ENCODE results near the gene CNOT9.
A peak's percentile ranks its signal among the peaks of the same experiment; 100 is the strongest.

Gene CNOT9

DNA sequence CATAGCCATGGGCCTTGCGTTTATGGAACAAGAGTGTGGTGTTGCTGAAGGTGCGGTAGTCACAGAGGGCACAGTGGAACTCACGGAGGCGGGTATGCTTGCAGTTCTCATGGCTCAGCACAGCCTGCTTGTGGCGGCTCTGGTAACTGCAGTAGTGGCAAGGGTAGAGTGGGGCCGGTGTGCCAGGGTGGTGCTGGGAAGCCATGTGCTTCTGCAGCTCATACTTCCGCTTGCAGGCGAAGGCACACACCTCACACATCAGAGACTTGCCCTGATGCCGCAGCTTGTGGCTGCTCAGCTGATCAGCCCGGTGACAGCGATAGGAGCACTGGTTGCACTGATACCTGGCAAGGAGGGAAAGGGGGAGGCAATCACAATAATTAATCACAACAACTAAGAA is 76.1 kb downstream of the CNOT9 start:
- Histone ChIP-seq H3K79me2 (ENCODE audit: control insufficient read depth, insufficient read depth, low read length, unreplicated experiment) (peaks cover 3% of the 10 kb centered on the region), H2AFZ (ENCODE audit: low read length, unreplicated experiment) (no peak overlapping the region), H3K27me3 (ENCODE audit: insufficient read depth, low read length) (no peaks in the 10 kb centered on the region), H3K4me3 (ENCODE audit: low read depth, low read length) (no peak overlapping the region), H3K27ac (ENCODE audit: low read depth, low read length) (peak overlapping the region; percentile 83), H3K36me3 (ENCODE audit: insufficient read depth, low read length) (peaks cover 23% of the 10 kb centered on the region), H3K4me1 (ENCODE audit: control insufficient read depth, insufficient read depth, low read length, unreplicated experiment) (peaks cover 7% of the 10 kb centered on the region)

DNA sequence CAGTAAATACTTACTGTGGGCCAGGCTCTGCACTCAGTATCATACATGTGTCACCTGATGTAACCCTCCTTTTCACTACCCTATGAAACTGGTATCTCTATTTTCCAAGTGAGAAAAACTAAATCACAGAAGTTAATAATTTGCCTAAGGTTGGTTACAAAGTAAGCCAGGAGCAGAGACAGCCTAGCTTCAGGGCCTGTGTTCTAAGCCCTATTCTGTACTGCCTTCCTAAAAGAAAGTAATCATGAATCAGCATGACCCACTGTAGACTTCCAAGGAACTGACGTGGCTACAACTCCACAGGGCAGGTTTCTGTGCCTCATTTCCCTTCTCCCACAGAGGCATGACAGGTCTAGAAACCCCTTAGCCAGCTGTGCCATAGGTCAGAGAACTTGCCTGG is 76.5 kb downstream of the CNOT9 start:
- H3K4me3 ChIP-seq (ENCODE audit: low read depth, low read length) = no peak overlapping the region
- peaks cover 7% of the 10 kb centered on the region for H3K4me1 ChIP-seq (ENCODE audit: control insufficient read depth, insufficient read depth, low read length, unreplicated experiment)
- H3K79me2 ChIP-seq (ENCODE audit: control insufficient read depth, insufficient read depth, low read length, unreplicated experiment) = peaks cover 3% of the 10 kb centered on the region
- H3K27ac ChIP-seq (ENCODE audit: low read depth, low read length) = peak overlapping the region; percentile 83
- H3K36me3 ChIP-seq (ENCODE audit: insufficient read depth, low read length) = peaks cover 21% of the 10 kb centered on the region
- no peak overlapping the region for H2AFZ ChIP-seq (ENCODE audit: low read length, unreplicated experiment)
- H3K27me3 ChIP-seq (ENCODE audit: insufficient read depth, low read length) = no peaks in the 10 kb centered on the region
